K562 (cell line): ENCODE measurements around the gene ANXA8. TPM values are rescaled to one million over a fixed set of nuclear protein-coding genes. Genes with fewer than 3 reads are reported as not detected.

Experiments
- ATAC-seq: fragments of 200-7000 bp; cut with Tn5 transposase; 3 replicates; pipeline ENCODE4 v1.9.1; 2020; ENCODE audit warnings: moderate library complexity
- BruUV-seq: library from RNA; stranded (reverse); fragments of 400-500 nt; replicated peaks from 2 replicates; lab custom pipeline; 2021; lab: Mats Ljungman, UMichigan
- CTCF ChIA-PET: fragments of 300-600 bp; formaldehyde crosslinking; extraction: SDS; loops from one replicate; lab custom pipeline; 2021; ENCODE audit warnings: low intra/inter-chr PET ratio; lab: Yijun Ruan, JAX
- POLR2A ChIA-PET: fragments of 300-600, 350-650 bp; sonication (Branson Sonifier 250); formaldehyde crosslinking; extraction: SDS; loops from one replicate; lab custom pipeline; 2021; ENCODE audit warnings: antibody characterized with exemption, inconsistent platforms; lab: Yijun Ruan, JAX
- DNase-seq, 4 experiments: peaks; one replicate each; pipeline versions ENCODE4 v3.0.0 to v3.0.0-alpha.2; 2011 to 2018; ENCODE audit warnings: low spot score in 3 of 4, mixed read lengths in 3 of 4; ENCODE audit errors: extremely low read depth in 1 of 4
- FAIRE-seq: peaks from 2 replicates; lab custom pipeline; 2011; peaks lifted over from hg19 to GRCh38; lab: Jason Lieb, UNC
- H2AFZ ChIP-seq: 2 replicates; pipeline ENCODE4 v1.6.0; 2011; ENCODE audit warnings: low read depth, low read length, control low read depth, inconsistent platforms
- H3K27ac ChIP-seq: fragments of 200-600 bp; 3 replicates; pipeline ENCODE4 v1.8.0; 2011; ENCODE audit warnings: low read depth, mild to moderate bottlenecking, control low read depth, inconsistent platforms, low read length, moderate library complexity, mixed read lengths; ENCODE audit errors: extremely low read depth
- H3K27me3 ChIP-seq, 2 experiments: fragments of 300-600 bp in 1 of 2; 2 replicates in 1 of 2; 3 replicates in 1 of 2; pipeline versions ENCODE4 v1.6.0 to v1.8.0; 2011; ENCODE audit warnings: inconsistent platforms in 2 of 2, low read length in 2 of 2, mild to moderate bottlenecking in 1 of 2, mixed read lengths in 1 of 2, moderate library complexity in 1 of 2; ENCODE audit not compliant: control insufficient read depth in 2 of 2, insufficient read depth in 2 of 2
- H3K36me3 ChIP-seq: fragments of 300-600 bp; 3 replicates; pipeline ENCODE4 v1.8.0; 2011; ENCODE audit warnings: mild to moderate bottlenecking, low read length, inconsistent platforms; ENCODE audit not compliant: control insufficient read depth, insufficient read depth
- H3K4me1 ChIP-seq, 2 experiments: fragments of 200-600 bp in 1 of 2; replicated peaks in 1 of 2; 2 replicates in 1 of 2; 3 replicates in 1 of 2; pipeline versions ENCODE4 v1.5.1 to v1.8.0; 2011; ENCODE audit warnings: inconsistent platforms in 2 of 2, low read length in 2 of 2, mild to moderate bottlenecking in 1 of 2, mixed read lengths in 1 of 2, moderate library complexity in 1 of 2; ENCODE audit not compliant: control insufficient read depth in 2 of 2, insufficient read depth in 2 of 2
- H3K4me2 ChIP-seq: 2 replicates; pipeline ENCODE4 v1.6.1; 2011; ENCODE audit warnings: low read length, control low read depth, inconsistent platforms, mixed read lengths; ENCODE audit not compliant: insufficient read depth
- H3K4me3 ChIP-seq: fragments of 200-600 bp; sonication (generic), shearing (Covaris generic); 2 replicates; pipeline ENCODE4 v1.5.1; 2016; ENCODE audit warnings: control low read depth, inconsistent platforms
- H3K79me2 ChIP-seq: fragments of 200-600 bp; 3 replicates; pipeline ENCODE4 v1.8.0; 2011; ENCODE audit warnings: low read length, inconsistent platforms; ENCODE audit not compliant: control insufficient read depth, insufficient read depth
- H3K9ac ChIP-seq, 2 experiments: 2 replicates each; pipeline versions ENCODE4 v1.6.0 to v1.6.1; 2011; ENCODE audit warnings: low read depth in 2 of 2, low read length in 2 of 2, control low read depth in 1 of 2, inconsistent platforms in 1 of 2, mild to moderate bottlenecking in 1 of 2, mixed read lengths in 1 of 2; ENCODE audit not compliant: insufficient read depth in 1 of 2
- H3K9me1 ChIP-seq: one replicate; pipeline ENCODE4 v1.6.0; 2011; ENCODE audit warnings: inconsistent platforms, mild to moderate bottlenecking, low read length, moderate library complexity; ENCODE audit not compliant: control insufficient read depth, insufficient read depth
- H3K9me3 ChIP-seq: replicated peaks from 2 replicates; pipeline ENCODE4 v1.5.1; 2011; ENCODE audit warnings: low read depth, low read length, inconsistent platforms; ENCODE audit not compliant: control insufficient read depth, insufficient read depth
- H4K20me1 ChIP-seq: replicated peaks from 2 replicates; pipeline ENCODE4 v1.6.1; 2011; ENCODE audit warnings: low read length, inconsistent platforms, mixed read lengths; ENCODE audit not compliant: control insufficient read depth, insufficient read depth
- CTCF ChIP-seq, 3 experiments: IDR thresholded peaks in 2 of 3; conservative IDR thresholded peaks in 1 of 3; 2 replicates each; pipeline ENCODE4 v1.5.1; 2011 to 2012; ENCODE audit warnings: low read length in 3 of 3, mild to moderate bottlenecking in 3 of 3, control low read depth in 2 of 3, improper control_type of control experiment in 1 of 3, inconsistent platforms in 1 of 3, low read depth in 1 of 3, mixed read lengths in 1 of 3, moderate library complexity in 1 of 3; ENCODE audit not compliant: insufficient read depth in 2 of 3
- FOXJ2 ChIP-seq: fragments of 200-800 bp; sonication (Bioruptor generic); IDR thresholded peaks from 2 replicates; pipeline ENCODE4 v1.6.1; 2016; ENCODE audit warnings: missing genetic modification characterization, missing compliant biosample characterization
- JUNB ChIP-seq: fragments of 450-650 bp; formaldehyde crosslinking; conservative IDR thresholded peaks from 2 replicates; pipeline ENCODE4 v1.4.0; 2020; ENCODE audit warnings: mild to moderate bottlenecking
- KAT2B ChIP-seq: IDR thresholded peaks from one replicate; pipeline ENCODE4 v1.6.1; 2012; ENCODE audit warnings: low read depth, mild to moderate bottlenecking, control low read depth, inconsistent platforms, low read length, moderate library complexity
- KAT7 ChIP-seq: sonication (generic); formaldehyde crosslinking; IDR thresholded peaks from 2 replicates; pipeline ENCODE4 v1.8.0; 2022; ENCODE audit warnings: missing genetic modification reagents, mild to moderate bottlenecking, borderline replicate concordance
- OTX1 ChIP-seq: fragments of 450-650 bp; formaldehyde crosslinking; IDR thresholded peaks from 2 replicates; pipeline ENCODE4 v1.4.0; 2022; ENCODE audit warnings: mild to moderate bottlenecking
- PHB2 ChIP-seq: fragments of 450-650 bp; IDR thresholded peaks from 2 replicates; pipeline ENCODE4 v1.6.1; 2017; ENCODE audit warnings: low read depth
- PHF21A ChIP-seq: fragments of 450-650 bp; IDR thresholded peaks from 2 replicates; pipeline ENCODE4 v1.6.1; 2017; ENCODE audit warnings: low read depth, borderline replicate concordance
- POLR2H ChIP-seq: IDR thresholded peaks from 2 replicates; pipeline ENCODE4 v1.6.1; 2016; ENCODE audit warnings: missing genetic modification characterization, low read depth, mild to moderate bottlenecking, control low read depth, missing compliant biosample characterization, moderate library complexity
- POU5F1 ChIP-seq: fragments of 150-350 bp; IDR thresholded peaks from 2 replicates; pipeline ENCODE4 v1.6.1; 2014; ENCODE audit warnings: borderline replicate concordance, low read length, low read depth, mild to moderate bottlenecking; ENCODE audit not compliant: partially characterized antibody
- RAD21 ChIP-seq, 2 experiments: fragments of 250-450 bp in 1 of 2; fragments of 450-650 bp in 1 of 2; sonication (Bioruptor Pico) in 1 of 2; formaldehyde crosslinking in 1 of 2; IDR thresholded peaks in 1 of 2; conservative IDR thresholded peaks in 1 of 2; 2 replicates each; pipeline versions ENCODE4 v1.4.0 to v1.8.0; 2020 to 2022; ENCODE audit warnings: mild to moderate bottlenecking in 2 of 2, moderate library complexity in 1 of 2
- SAFB ChIP-seq: fragments of 200-400 bp; formaldehyde crosslinking; IDR thresholded peaks from 2 replicates; pipeline ENCODE4 v1.6.1; 2017; ENCODE audit warnings: low read depth, low read length, borderline replicate concordance
- SPI1 ChIP-seq: IDR thresholded peaks from 2 replicates; pipeline ENCODE4 v1.6.1; 2011; ENCODE audit warnings: low read depth, low read length, control low read depth, borderline replicate concordance
- STAT5A ChIP-seq: IDR thresholded peaks from 2 replicates; pipeline ENCODE4 v1.6.1; 2012; ENCODE audit warnings: low read length, inconsistent platforms, borderline replicate concordance
- TEAD2 ChIP-seq: fragments of 450-650 bp; IDR thresholded peaks from 2 replicates; pipeline ENCODE4 v1.6.1; 2016; ENCODE audit warnings: missing genetic modification characterization, control low read depth, missing compliant biosample characterization
- YBX1 ChIP-seq: fragments of 450-650 bp; IDR thresholded peaks from 2 replicates; pipeline ENCODE4 v1.7.1; 2016; ENCODE audit warnings: mild to moderate bottlenecking
- YY1 ChIP-seq, 3 experiments: IDR thresholded peaks; 2 replicates each; pipeline ENCODE4 v1.6.1; 2011; ENCODE audit warnings: low read length in 2 of 3, mild to moderate bottlenecking in 2 of 3, moderate library complexity in 2 of 3, borderline replicate concordance in 1 of 3, control low read depth in 1 of 3, low read depth in 1 of 3; ENCODE audit not compliant: insufficient read depth in 3 of 3, insufficient replicate concordance in 2 of 3, control insufficient read depth in 1 of 3, insufficient read length in 1 of 3; ENCODE audit errors: extremely low read depth in 1 of 3
- ZNF324 ChIP-seq: fragments of 250-450 bp; sonication (Bioruptor Pico); IDR thresholded peaks from 2 replicates; pipeline ENCODE4 v1.4.0; 2020; ENCODE audit warnings: mild to moderate bottlenecking
- ZNF354B ChIP-seq: fragments of 250-450 bp; sonication (Bioruptor Pico); IDR thresholded peaks from 2 replicates; pipeline ENCODE4 v1.4.0; 2020
- ZNF57 ChIP-seq: fragments of 450-650 bp; formaldehyde crosslinking; IDR thresholded peaks from 2 replicates; pipeline ENCODE4 v1.4.0; 2020; ENCODE audit warnings: mild to moderate bottlenecking, moderate library complexity
- WGBS: fragments of 100-300 bp; shearing (Covaris generic); methylation state at CpG from one replicate; pipeline ENCODE4 v1.1.6; 2016; ENCODE audit warnings: low coverage, mixed read lengths; ENCODE audit not compliant: insufficient coverage; ENCODE audit errors: missing lambda C conversion rate; 5-methylcytosine and 5-hydroxymethylcytosine counted together
- in situ Hi-C: fragments of 300-500 bp; cut with MboI; formaldehyde crosslinking; loops from 4 replicates; pipeline ENCODE4 v1.15.0; 2018; ENCODE audit warnings: inconsistent platforms, mixed read lengths
- intact Hi-C: fragments of 100-400 bp; cut with micrococcal nuclease; formaldehyde crosslinking; loops from 2 replicates; pipeline ENCODE4 v1.14.2; 2022
- polyA plus RNA-seq, 8 experiments: library from polyadenylated mRNA; depleted of rRNA in 4 of 8; stranded (reverse) in 5 of 8; unstranded in 3 of 8; fragments of >200 nt; fragmentation: Nextera tagmentation in 2 of 8; fragmentation: Illumina TruSeq in 1 of 8; extraction: Ambion mirVana in 2 of 8; extraction: Trizol in 1 of 8; gene quantifications; 2 replicates each; pipeline versions ENCODE4 v1.2.1 to v1.2.3, GENCODE V29; 2011 to 2014; ENCODE audit warnings: inconsistent platforms in 1 of 8, missing spikeins in 1 of 8
- total RNA-seq, 7 experiments: library from RNA; depleted of rRNA in 6 of 7; stranded (reverse); fragments of >200 nt in 6 of 7; fragmentation: Illumina TruSeq in 2 of 7; extraction: Trizol in 2 of 7; gene quantifications; 2 replicates each; pipeline versions ENCODE4 v1.2.1 to v1.2.3, GENCODE V29; 2011 to 2021; ENCODE audit warnings: low replicate concordance in 1 of 7
- TF ChIP-seq, protein P1 (sequence below): sonication (generic); formaldehyde crosslinking; IDR thresholded peaks from 2 replicates; pipeline ENCODE4 v1.8.0; 2022; ENCODE audit warnings: missing genetic modification reagents, mild to moderate bottlenecking, moderate library complexity, borderline replicate concordance

The ANXA8 gene
- total and polyA plus RNA-seq, 9 of the 15 experiments (the other 6 are each of a cell fraction or from before 2014, with no cell fraction given) = not detected

GRCh38 chr10:47440207-47440606 is 43.7 kb downstream of the ANXA8 start:
- ATAC-seq (no peak; the same call in 2 of the 3 replicates), DNase-seq (no peak), FAIRE-seq (no peak)
- Histone ChIP-seq H3K9ac (no peak overlapping the region), H3K27ac (no peak overlapping the region), H3K27me3 (peaks cover 5 to 10% of the 10 kb centered on the region in 2 experiments; a peak in 3 of 5 replicates), H3K9me3 (no peaks in the 10 kb centered on the region), H3K9me1 (no peaks in the 10 kb centered on the region), H4K20me1 (no peaks in the 10 kb centered on the region), H3K79me2 (no peaks in the 10 kb centered on the region), H3K4me3 (no peak overlapping the region), H3K4me1 (no peaks in the 10 kb centered on the region), H3K4me2 (no peak overlapping the region), H3K36me3 (no peaks in the 10 kb centered on the region), H2AFZ (peak overlapping the region; percentile 25)
- in situ Hi-C loops = loop anchor here (25.0 kb wide), 1 partner anchor 122 kb away; no protein-coding TSS in a partner anchor
- no TSS peak for BruUV-seq
- 9% methylated on average over 4 of the region's 4 CpGs for WGBS
- no peak for TF ChIP-seq SPI1
- no peak for TF ChIP-seq POU5F1
- no peak for TF ChIP-seq PHB2
- no peak for TF ChIP-seq ZNF324 (CRISPR knock-in tag)
- TF ChIP-seq YBX1 = no peak
- no peak for TF ChIP-seq POLR2H (tag)
- peak in 1 of 2 experiments; percentile 43; a peak in 2 of 4 replicates for TF ChIP-seq RAD21 (CRISPR knock-in tag; conservative IDR thresholded peaks at IDR 0.05 in 1 of 2, IDR thresholded peaks at IDR 0.05 in 1 of 2)
- TF ChIP-seq TEAD2 (tag) = no peak
- peak in 1 of 3 experiments; percentile 36 for TF ChIP-seq YY1 (IDR thresholded peaks at IDR 0.05; ENCODE audit: borderline replicate concordance in 1 of 3, control insufficient read depth in 1 of 3, extremely low read depth in 1 of 3, insufficient read depth in 3 of 3, insufficient read length in 1 of 3, insufficient replicate concordance in 2 of 3, low read depth in 1 of 3, low read length in 2 of 3)
- TF ChIP-seq STAT5A = no peak
- no peak for TF ChIP-seq OTX1
- peak in 2 of 3 experiments; percentile 14 to 45; a peak in 2 of 6 replicates for TF ChIP-seq CTCF (IDR thresholded peaks at IDR 0.05 in 2 of 3, conservative IDR thresholded peaks at IDR 0.05 in 1 of 3; ENCODE audit: insufficient read depth in 2 of 3, low read depth in 1 of 3, low read length in 3 of 3)
- no peak for TF ChIP-seq ZNF354B
- TF ChIP-seq, protein P1, sequence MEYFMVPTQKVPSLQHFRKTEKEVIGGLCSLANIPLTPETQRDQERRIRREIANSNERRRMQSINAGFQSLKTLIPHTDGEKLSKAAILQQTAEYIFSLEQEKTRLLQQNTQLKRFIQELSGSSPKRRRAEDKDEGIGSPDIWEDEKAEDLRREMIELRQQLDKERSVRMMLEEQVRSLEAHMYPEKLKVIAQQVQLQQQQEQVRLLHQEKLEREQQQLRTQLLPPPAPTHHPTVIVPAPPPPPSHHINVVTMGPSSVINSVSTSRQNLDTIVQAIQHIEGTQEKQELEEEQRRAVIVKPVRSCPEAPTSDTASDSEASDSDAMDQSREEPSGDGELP = no peak
- no peak for TF ChIP-seq JUNB (CRISPR knock-in tag)
- no peak for TF ChIP-seq SAFB
- no peak for TF ChIP-seq KAT7 (CRISPR knock-in tag)
- TF ChIP-seq KAT2B = no peak
- no peak for TF ChIP-seq FOXJ2 (tag)
- TF ChIP-seq ZNF57 (CRISPR knock-in tag) = no peak
- TF ChIP-seq PHF21A = no peak
- ChIA-PET POLR2A (no interaction called here), CTCF (no interaction called here)
- intact Hi-C loops = no loop called here
